KMS-11 (cell line): ENCODE results near the gene UGT1A6.

ENCODE experiments used
- H2AFZ ChIP-seq: fragments of 200-600 bp; sonication (generic); 2 replicates; pipeline ENCODE4 v1.6.1; 2016; ENCODE audit warnings: antibody characterized with exemption, mixed run types, low read depth
- H3K27ac ChIP-seq: fragments of 200-600 bp; sonication (generic); 2 replicates; pipeline ENCODE4 v1.6.1; 2016; ENCODE audit warnings: mild to moderate bottlenecking, mixed run types
- H3K27me3 ChIP-seq: fragments of 200-600 bp; sonication (generic); 2 replicates; pipeline ENCODE4 v1.6.1; 2017; ENCODE audit warnings: mild to moderate bottlenecking, low read depth, mixed run types, moderate library complexity; ENCODE audit not compliant: insufficient read depth
- H3K36me3 ChIP-seq: fragments of 200-600 bp; sonication (generic); 2 replicates; pipeline ENCODE4 v1.6.1; 2017; ENCODE audit warnings: mild to moderate bottlenecking, mixed run types; ENCODE audit not compliant: insufficient read depth
- H3K4me1 ChIP-seq: fragments of 200-600 bp; sonication (generic); 2 replicates; pipeline ENCODE4 v1.6.1; 2016; ENCODE audit warnings: mild to moderate bottlenecking, low read depth, mixed run types; ENCODE audit not compliant: poor library complexity, severe bottlenecking
- H3K4me2 ChIP-seq: fragments of 200-600 bp; sonication (generic); 2 replicates; pipeline ENCODE4 v1.7.0; 2016; ENCODE audit warnings: mild to moderate bottlenecking, mixed run types
- H3K4me3 ChIP-seq: fragments of 200-600 bp; sonication (generic); IDR thresholded peaks from 2 replicates; pipeline ENCODE4 v1.6.1; 2017; ENCODE audit warnings: low read depth, low read length, mixed read lengths; ENCODE audit not compliant: insufficient read depth
- H3K79me2 ChIP-seq: fragments of 200-600 bp; sonication (generic); 2 replicates; pipeline ENCODE4 v1.6.1; 2016; ENCODE audit warnings: low read depth, mixed run types; ENCODE audit not compliant: insufficient read depth
- H3K9ac ChIP-seq: fragments of 200-600 bp; sonication (generic); 2 replicates; pipeline ENCODE4 v1.6.1; 2016; ENCODE audit warnings: mild to moderate bottlenecking, mixed run types
- H4K20me1 ChIP-seq: fragments of 200-600 bp; sonication (generic); 2 replicates; pipeline ENCODE4 v1.6.1; 2016; ENCODE audit warnings: mild to moderate bottlenecking, mixed run types; ENCODE audit not compliant: insufficient read depth
- TF ChIP-seq, protein P1 (sequence below): fragments of 200-600 bp; sonication (generic); conservative IDR thresholded peaks from 2 replicates; pipeline ENCODE4 v1.6.1; 2017; ENCODE audit warnings: low read depth, mild to moderate bottlenecking, antibody characterized with exemption, low read length, moderate library complexity, mixed read lengths

UGT1A6 gene

DNA sequence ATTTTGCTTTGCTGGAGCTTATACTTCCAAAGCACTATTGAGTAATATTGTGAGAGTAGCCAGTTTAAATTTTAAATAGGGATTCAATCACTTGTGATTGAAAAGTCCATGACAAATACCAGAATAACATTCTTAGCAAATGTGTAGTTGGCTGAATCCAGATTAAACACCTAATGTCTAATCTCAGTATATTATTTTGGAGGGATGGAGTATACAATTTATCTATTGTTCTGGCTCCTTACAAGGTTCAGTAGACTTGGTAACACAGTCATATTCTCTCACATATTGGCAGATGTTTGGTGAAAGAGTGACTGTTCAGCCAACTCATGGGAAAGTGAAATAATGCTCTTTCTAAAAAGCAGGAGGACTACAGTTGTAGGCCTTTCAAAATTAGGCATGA lies 18.8 kb upstream of the UGT1A6 start:
- H3K79me2 ChIP-seq: no peaks in the 10 kb centered on the region
- H3K9ac ChIP-seq: no peak overlapping the region
- H2AFZ ChIP-seq: no peak overlapping the region
- H3K4me1 ChIP-seq: no peaks in the 10 kb centered on the region
- H3K36me3 ChIP-seq: no peaks in the 10 kb centered on the region
- TF ChIP-seq, protein P1, sequence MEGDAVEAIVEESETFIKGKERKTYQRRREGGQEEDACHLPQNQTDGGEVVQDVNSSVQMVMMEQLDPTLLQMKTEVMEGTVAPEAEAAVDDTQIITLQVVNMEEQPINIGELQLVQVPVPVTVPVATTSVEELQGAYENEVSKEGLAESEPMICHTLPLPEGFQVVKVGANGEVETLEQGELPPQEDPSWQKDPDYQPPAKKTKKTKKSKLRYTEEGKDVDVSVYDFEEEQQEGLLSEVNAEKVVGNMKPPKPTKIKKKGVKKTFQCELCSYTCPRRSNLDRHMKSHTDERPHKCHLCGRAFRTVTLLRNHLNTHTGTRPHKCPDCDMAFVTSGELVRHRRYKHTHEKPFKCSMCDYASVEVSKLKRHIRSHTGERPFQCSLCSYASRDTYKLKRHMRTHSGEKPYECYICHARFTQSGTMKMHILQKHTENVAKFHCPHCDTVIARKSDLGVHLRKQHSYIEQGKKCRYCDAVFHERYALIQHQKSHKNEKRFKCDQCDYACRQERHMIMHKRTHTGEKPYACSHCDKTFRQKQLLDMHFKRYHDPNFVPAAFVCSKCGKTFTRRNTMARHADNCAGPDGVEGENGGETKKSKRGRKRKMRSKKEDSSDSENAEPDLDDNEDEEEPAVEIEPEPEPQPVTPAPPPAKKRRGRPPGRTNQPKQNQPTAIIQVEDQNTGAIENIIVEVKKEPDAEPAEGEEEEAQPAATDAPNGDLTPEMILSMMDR: no peak
- no peak overlapping the region for H3K4me3 ChIP-seq
- no peaks in the 10 kb centered on the region for H3K27me3 ChIP-seq
- no peaks in the 10 kb centered on the region for H4K20me1 ChIP-seq
- no peak overlapping the region for H3K4me2 ChIP-seq
- H3K27ac ChIP-seq: no peak overlapping the region

DNA sequence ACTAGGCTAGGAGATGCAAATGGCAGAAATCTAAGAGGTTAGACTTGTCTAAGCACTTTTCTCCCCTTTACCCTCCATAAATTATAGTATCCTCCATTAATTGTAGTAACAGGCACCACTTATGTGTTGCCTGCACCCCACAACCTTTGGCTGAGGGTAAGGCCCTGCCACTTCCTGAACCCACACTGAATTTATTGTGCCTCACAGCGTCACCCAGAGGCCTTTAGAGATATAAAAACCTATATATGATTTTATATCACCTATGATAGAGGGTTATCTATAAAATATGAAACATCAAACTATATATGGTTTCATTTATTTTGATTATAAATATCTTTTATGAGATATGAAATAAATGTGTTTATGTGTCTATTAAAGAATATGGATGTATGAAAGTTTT lies 18.4 kb upstream of the UGT1A6 start:
- Histone ChIP-seq H3K4me2 (no peak overlapping the region), H3K27ac (no peak overlapping the region), H3K4me3 (no peak overlapping the region), H3K4me1 (no peaks in the 10 kb centered on the region), H3K79me2 (no peaks in the 10 kb centered on the region), H3K27me3 (no peaks in the 10 kb centered on the region), H3K9ac (no peak overlapping the region), H3K36me3 (no peaks in the 10 kb centered on the region), H2AFZ (no peak overlapping the region), H4K20me1 (no peaks in the 10 kb centered on the region)
- TF ChIP-seq, protein P1: no peak

DNA sequence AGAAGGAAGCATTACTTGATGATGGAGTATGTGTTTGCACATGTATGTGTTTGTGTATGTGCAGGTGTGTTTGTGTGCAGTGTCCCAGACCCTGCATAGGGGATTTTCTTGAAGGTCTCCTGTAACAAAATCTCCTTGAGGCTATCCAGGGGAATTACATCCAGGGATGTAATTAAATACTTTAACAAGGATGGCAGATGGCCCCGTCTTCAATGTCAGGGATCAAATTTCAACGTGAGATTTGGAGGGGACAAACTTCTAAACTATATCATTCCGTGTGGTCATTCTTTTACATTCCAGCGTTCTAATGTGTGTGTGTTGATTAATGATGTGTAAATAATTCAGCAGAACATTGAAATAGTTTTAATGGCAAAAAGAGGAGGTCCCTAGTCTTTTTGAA lies 17.7 kb upstream of the UGT1A6 start:
- TF ChIP-seq, protein P1: no peak
- H3K4me3 ChIP-seq: no peak overlapping the region
- no peak overlapping the region for H2AFZ ChIP-seq
- no peaks in the 10 kb centered on the region for H3K4me1 ChIP-seq
- H4K20me1 ChIP-seq: no peaks in the 10 kb centered on the region
- H3K9ac ChIP-seq: no peak overlapping the region
- H3K27ac ChIP-seq: no peak overlapping the region
- H3K79me2 ChIP-seq: no peaks in the 10 kb centered on the region
- no peak overlapping the region for H3K4me2 ChIP-seq
- no peaks in the 10 kb centered on the region for H3K27me3 ChIP-seq
- no peaks in the 10 kb centered on the region for H3K36me3 ChIP-seq

DNA sequence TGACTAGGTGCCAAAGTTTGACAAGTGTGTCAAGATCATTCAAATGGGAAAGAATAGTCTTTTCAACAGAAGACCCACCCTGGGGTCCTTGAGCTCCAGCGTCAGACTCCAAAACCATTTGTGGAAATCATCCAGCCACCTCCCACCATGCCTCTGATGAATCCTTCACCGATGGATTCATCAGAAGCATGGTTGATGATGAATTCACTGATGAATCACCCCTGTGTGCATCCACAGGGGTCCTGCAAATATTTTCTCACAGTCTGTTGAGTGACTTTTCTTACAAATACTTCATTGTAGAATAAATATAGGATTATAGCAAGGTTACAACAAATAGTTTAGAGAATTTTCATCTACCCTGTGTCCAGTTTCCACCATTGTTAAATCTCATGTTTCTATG lies 16.6 kb upstream of the UGT1A6 start:
- Histone ChIP-seq H4K20me1 (no peaks in the 10 kb centered on the region), H3K27ac (no peak overlapping the region), H3K36me3 (no peaks in the 10 kb centered on the region), H3K4me2 (no peak overlapping the region), H3K4me1 (no peaks in the 10 kb centered on the region), H3K4me3 (no peak overlapping the region), H3K27me3 (no peaks in the 10 kb centered on the region), H3K79me2 (no peaks in the 10 kb centered on the region), H2AFZ (no peak overlapping the region), H3K9ac (no peak overlapping the region)
- TF ChIP-seq, protein P1: no peak

DNA sequence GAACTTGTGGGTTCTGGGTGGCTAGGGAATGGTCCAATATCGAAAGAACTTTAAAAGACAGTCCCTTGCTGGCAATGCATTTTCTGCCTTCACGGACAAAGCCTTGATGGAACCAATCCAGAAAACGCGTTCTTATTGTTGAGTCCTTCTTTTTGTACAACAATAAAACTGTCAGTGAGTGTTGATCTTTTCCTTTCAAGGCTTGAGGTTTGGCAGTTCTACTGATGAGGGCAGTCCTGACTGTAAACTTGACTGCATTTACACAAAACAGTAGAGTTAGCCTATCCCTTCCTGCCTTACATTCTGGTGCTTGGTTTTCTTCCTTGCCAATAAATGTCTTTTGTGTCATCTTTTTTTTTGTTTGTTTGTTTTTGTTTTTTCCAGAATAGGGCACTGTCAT lies 13.5 kb upstream of the UGT1A6 start:
- H2AFZ ChIP-seq: no peak overlapping the region
- no peak overlapping the region for H3K4me3 ChIP-seq
- H3K4me2 ChIP-seq: no peak overlapping the region
- no peaks in the 10 kb centered on the region for H3K27me3 ChIP-seq
- no peaks in the 10 kb centered on the region for H4K20me1 ChIP-seq
- no peaks in the 10 kb centered on the region for H3K36me3 ChIP-seq
- H3K4me1 ChIP-seq: no peaks in the 10 kb centered on the region
- TF ChIP-seq, protein P1: no peak
- no peak overlapping the region for H3K9ac ChIP-seq
- no peaks in the 10 kb centered on the region for H3K79me2 ChIP-seq
- H3K27ac ChIP-seq: no peak overlapping the region
